Activated CD4-positive, alpha-beta memory T cell treated with anti-CD3 and anti-CD28 coated beads for 36 hours (primary cell): ENCODE results near the gene MUL1. TPM values are rescaled to one million over a fixed set of nuclear protein-coding genes. Genes with fewer than 3 reads are reported as not detected.

Experiments used
- CTCF ChIA-PET: fragments of 350-600 bp; sonication (Branson Sonifier 250); formaldehyde crosslinking; loops from one replicate; lab custom pipeline; 2021; ENCODE audit warnings: antibody characterized with exemption, inconsistent platforms; lab: Charles Lee
- POLR2A ChIA-PET: fragments of 350-600 bp; sonication (Branson Sonifier 250); formaldehyde crosslinking; loops from one replicate; lab custom pipeline; 2021; ENCODE audit warnings: antibody characterized with exemption; lab: Charles Lee
- DNase-seq: peaks from one replicate; pipeline ENCODE4 v3.0.0-alpha.2; 2020
- H3K27ac Mint-ChIP-seq: one replicate; pipeline ENCODE4 v1.8.0; 2021; ENCODE audit warnings: mixed read lengths
- H3K27me3 Mint-ChIP-seq: one replicate; pipeline ENCODE4 v1.8.0; 2021; ENCODE audit warnings: mixed read lengths
- H3K36me3 Mint-ChIP-seq: one replicate; pipeline ENCODE4 v1.8.0; 2021; ENCODE audit warnings: mixed read lengths
- H3K4me1 Mint-ChIP-seq: one replicate; pipeline ENCODE4 v1.8.0; 2021; ENCODE audit warnings: low read depth, mixed read lengths
- H3K4me3 Mint-ChIP-seq: one replicate; pipeline ENCODE4 v1.8.0; 2021; ENCODE audit warnings: mild to moderate bottlenecking, mixed read lengths
- H3K9me3 Mint-ChIP-seq: one replicate; pipeline ENCODE4 v1.8.0; 2021; ENCODE audit warnings: mixed read lengths
- intact Hi-C: fragments of 100-400 bp; cut with micrococcal nuclease; formaldehyde crosslinking; loops from one replicate; pipeline ENCODE4 v1.15.1; 2023
- total RNA-seq, 2 experiments: library from RNA; stranded (reverse); gene quantifications; one replicate each; pipeline ENCODE4 v1.2.3, GENCODE V29; 2021

The MUL1 gene, protein sequence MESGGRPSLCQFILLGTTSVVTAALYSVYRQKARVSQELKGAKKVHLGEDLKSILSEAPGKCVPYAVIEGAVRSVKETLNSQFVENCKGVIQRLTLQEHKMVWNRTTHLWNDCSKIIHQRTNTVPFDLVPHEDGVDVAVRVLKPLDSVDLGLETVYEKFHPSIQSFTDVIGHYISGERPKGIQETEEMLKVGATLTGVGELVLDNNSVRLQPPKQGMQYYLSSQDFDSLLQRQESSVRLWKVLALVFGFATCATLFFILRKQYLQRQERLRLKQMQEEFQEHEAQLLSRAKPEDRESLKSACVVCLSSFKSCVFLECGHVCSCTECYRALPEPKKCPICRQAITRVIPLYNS
- total RNA-seq: 10 to 100 TPM; 16.3 to 16.7 TPM

DNA sequence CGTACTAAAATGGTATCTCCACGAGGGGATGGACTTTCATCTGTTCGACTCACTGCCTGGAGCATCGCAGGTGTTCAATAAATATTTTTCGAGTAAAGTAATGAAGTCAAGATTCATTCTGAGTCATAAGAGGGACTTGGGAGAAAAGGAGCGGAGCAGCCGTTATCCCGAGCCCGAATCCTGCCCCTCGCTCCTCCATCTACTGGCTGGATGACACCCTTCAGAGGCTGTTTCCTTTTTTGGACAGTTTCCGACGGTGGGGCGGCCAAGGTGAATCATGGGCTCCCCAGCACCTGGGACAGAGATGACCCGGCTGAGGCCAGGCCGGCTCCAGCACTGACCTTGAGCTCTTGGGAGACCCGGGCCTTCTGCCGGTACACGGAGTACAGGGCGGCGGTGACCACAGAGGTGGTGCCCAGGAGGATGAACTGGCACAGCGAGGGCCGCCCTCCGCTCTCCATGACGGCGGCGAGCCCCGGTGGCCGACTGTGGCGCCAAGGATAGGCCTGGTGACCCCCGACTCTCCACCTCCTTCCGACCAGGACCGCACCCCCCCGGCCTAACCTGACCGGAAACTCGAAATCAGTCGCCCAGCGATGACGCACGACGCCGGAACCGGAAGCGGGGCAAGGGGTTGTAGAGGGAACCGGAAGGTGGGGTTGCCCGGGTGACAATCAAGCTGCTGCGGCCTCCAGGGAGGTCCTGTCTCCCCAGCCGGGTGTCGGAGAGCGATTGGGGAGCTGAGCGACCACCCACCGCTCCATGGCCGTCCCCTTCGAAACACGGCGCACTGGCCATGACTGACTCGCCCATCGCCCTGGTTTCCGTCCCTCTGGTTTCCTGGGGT is at the start of gene MUL1:
Gene MUL1, minus strand, starts transcription at position 588 of the 847 bp plus-strand sequence. Its CDS starts 127 bp downstream, at position 461.
- Mint-ChIP-seq H3K27me3 (peaks cover under 1% of the 10 kb centered on the region), H3K27ac (peak within 1 kb of the TSS; percentile 78), H3K4me1 (peaks cover 16% of the 10 kb centered on the region), H3K4me3 (peak within 1 kb of the TSS; percentile 89), H3K9me3 (no peaks in the 10 kb centered on the region), H3K36me3 (peaks cover 7% of the 10 kb centered on the region)
- POLR2A ChIA-PET: interaction anchor here (1.0 to 1.8 kb wide), 2 partner anchors 13 to 24 kb away, joined by 3 to 4 read pairs; no protein-coding TSS in a partner anchor
- intact Hi-C loops: loop anchor here (5.0 kb wide), 1 partner anchor 125 kb away; the partner anchor contains the start of gene PINK1
- DNase-seq: peak; percentile 97
- CTCF ChIA-PET: interaction anchor here (1.8 kb wide), 1 partner anchor 13 kb away, joined by 4 read pairs; no protein-coding TSS in a partner anchor

DNA sequence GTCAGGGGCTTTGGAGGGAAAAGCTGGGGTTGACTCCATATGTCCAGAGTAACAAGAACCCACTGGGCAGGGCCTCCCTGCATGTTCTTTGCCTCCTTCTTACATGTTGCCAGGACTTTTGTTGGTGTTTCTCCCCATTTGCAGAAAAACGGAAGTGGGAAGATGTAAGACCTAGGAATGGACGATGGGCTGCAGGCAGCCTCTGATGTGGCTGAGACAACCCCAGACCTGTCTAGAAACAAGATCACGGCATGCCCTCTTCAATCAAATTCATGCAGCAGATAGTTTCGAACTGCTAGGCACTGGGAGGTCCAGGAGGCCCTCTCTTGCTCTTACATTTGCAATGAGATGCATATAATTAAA is 47.8 kb upstream of the MUL1 start:
- H3K4me3 Mint-ChIP-seq: no peak overlapping the region
- peaks cover 33% of the 10 kb centered on the region for H3K27me3 Mint-ChIP-seq
- no peak for DNase-seq
- no peak overlapping the region for H3K27ac Mint-ChIP-seq
- intact Hi-C loops: no loop called here
- H3K9me3 Mint-ChIP-seq: no peaks in the 10 kb centered on the region
- H3K4me1 Mint-ChIP-seq: peaks cover 2% of the 10 kb centered on the region
- H3K36me3 Mint-ChIP-seq: no peaks in the 10 kb centered on the region
- ChIA-PET POLR2A (no interaction called here), CTCF (no interaction called here)

DNA sequence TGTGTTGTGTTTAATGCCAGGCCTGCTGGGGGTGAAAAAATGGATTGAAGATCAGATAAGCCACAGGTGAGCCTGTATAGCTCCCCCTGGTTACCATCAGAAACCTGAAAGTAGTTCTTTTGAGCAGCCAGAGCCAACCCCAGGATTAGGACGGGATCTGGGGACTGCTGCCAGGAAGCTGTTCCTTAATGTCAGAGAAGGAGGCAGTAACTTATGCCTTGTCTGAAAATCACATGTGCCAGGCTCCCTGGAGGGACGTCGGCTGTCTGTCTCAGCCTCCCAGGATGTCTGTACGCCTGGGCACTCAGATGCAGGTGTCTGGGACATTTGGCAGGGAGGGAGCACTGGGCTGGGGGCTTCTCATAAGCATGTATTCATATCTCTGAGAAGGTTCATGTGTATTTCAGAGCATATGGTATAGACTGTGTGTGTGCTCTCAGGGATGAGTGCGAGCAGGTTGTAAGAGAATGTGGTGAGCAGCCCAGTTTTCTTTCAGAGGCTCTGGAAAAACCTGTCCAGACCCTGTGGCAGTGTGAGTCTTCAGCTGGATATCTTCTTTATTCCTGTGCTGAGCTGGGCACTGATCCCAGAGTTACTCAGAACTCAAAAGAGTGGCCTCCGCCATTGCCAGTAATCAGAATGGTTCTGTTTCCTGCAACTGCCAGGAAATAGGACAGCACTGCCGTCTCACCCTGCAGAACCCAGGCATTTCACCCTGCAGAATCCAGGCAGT is 47.2 kb upstream of the MUL1 start:
- POLR2A ChIA-PET: no interaction called here
- Mint-ChIP-seq H3K27me3 (peaks cover 35% of the 10 kb centered on the region), H3K36me3 (no peaks in the 10 kb centered on the region), H3K9me3 (no peaks in the 10 kb centered on the region), H3K27ac (no peak overlapping the region), H3K4me3 (no peak overlapping the region), H3K4me1 (peaks cover 2% of the 10 kb centered on the region)
- CTCF ChIA-PET: no interaction called here
- no peak for DNase-seq
- intact Hi-C loops: no loop called here

DNA sequence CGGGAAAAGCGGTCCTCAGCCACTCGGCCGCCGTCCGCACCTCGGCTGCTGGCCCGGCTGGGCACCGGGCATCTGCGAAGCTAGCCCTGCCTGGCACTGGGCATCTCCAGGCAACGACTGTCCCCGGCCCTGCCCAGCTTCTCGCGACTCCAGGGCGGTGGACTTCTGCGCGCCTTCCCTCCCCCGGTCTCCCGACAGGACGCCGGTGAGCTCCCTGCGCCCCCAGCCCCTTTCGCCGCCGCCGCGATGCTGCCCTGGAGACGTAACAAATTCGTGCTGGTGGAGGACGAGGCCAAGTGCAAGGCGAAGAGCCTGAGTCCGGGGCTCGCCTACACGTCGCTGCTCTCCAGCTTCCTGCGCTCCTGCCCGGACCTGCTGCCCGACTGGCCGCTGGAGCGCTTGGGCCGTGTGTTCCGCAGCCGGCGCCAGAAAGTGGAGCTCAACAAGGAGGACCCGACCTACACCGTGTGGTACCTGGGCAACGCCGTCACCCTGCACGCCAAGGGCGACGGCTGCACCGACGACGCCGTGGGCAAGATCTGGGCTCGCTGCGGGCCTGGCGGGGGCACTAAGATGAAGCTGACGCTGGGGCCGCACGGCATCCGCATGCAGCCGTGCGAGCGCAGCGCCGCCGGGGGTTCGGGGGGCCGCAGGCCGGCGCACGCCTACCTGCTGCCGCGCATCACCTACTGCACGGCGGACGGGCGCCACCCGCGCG is 44.9 kb upstream of the MUL1 start:
- POLR2A ChIA-PET: no interaction called here
- intact Hi-C loops: no loop called here
- DNase-seq: no peak
- H3K9me3 Mint-ChIP-seq: no peaks in the 10 kb centered on the region
- H3K36me3 Mint-ChIP-seq: no peaks in the 10 kb centered on the region
- no peak overlapping the region for H3K27ac Mint-ChIP-seq
- CTCF ChIA-PET: interaction anchor here (2.7 kb wide), 1 partner anchor 22 kb away, joined by 7 read pairs; no protein-coding TSS in a partner anchor
- H3K27me3 Mint-ChIP-seq: peaks cover 35% of the 10 kb centered on the region
- H3K4me3 Mint-ChIP-seq: no peak overlapping the region
- H3K4me1 Mint-ChIP-seq: peaks cover 2% of the 10 kb centered on the region

DNA sequence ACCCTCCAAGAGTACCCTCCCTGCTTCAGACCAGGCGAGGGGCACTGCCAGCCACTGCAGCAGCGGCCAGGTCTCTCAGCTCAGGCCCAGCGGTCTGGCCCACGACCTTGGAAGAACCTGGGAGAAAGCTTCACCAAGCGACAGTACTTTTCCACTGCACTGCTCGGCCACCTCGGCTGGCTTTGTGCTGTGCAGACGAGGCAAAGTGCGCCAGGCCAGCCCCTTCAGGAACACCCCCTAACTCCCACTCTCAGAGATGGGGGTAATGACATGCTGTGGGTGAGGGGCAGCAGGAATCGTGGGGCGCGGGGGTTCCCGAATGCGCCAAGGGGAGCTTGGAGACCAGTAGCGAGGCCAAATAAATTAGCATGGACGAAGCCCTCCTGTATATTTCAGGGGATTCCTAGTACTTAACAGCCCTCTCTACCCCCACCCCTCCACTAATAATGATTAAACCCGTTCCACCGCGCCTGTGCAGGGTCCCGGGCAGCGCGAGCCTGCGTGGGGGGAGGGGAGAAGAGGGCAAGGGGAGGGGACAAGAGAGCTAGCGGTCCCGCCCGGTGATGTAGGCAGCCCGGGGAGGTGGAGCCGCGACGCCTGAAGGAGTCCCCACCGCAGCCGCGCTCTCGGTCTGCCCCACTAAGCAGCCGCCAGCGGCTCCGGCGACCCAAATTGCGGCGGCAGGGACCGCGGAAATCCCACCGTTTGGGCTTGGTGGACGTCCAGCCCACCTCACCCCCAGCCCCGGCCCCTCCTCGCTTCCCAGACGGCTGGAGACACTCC is 44.2 kb upstream of the MUL1 start, which contains the start of gene FAM43B:
Gene FAM43B, plus strand, starts transcription at position 629 of the 783 bp plus-strand sequence. CDS start 401 bp downstream, outside the sequence.
- Mint-ChIP-seq H3K9me3 (no peaks in the 10 kb centered on the region), H3K27ac (no peak within 1 kb of the TSS), H3K27me3 (peaks cover 35% of the 10 kb centered on the region), H3K4me1 (peaks cover 2% of the 10 kb centered on the region), H3K4me3 (no peak within 1 kb of the TSS), H3K36me3 (no peaks in the 10 kb centered on the region)
- ChIA-PET CTCF (interaction anchor here (1.1 to 2.7 kb wide), 2 partner anchors 23 to 82 kb away, joined by 3 to 7 read pairs; no protein-coding TSS in a partner anchor), POLR2A (no interaction called here)
- DNase-seq: no peak
- intact Hi-C loops: no loop called here

DNA sequence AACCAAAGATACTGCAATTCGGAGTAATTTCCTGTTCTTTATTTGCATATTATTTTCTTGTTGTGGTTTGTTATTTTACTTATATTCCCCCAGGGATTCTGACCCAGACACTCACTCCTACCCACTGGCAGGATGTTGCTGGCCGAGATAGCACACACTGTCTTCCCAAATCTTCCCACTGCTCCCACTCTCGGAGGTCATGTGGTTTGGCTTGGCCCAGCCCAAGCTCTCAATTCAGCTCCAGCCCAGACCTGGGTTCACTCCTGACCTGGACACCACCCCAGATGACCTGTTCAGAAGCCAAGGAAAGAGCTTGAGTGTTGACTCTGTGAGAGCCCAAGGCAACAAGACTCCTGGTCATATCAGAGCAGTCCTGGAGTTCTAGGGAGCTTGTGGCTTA is 43.2 kb upstream of the MUL1 start:
- Mint-ChIP-seq H3K27ac (no peak overlapping the region), H3K4me1 (peaks cover 2% of the 10 kb centered on the region), H3K36me3 (no peaks in the 10 kb centered on the region), H3K9me3 (no peaks in the 10 kb centered on the region), H3K27me3 (peaks cover 41% of the 10 kb centered on the region), H3K4me3 (no peak overlapping the region)
- DNase-seq: no peak
- intact Hi-C loops: no loop called here
- ChIA-PET CTCF (interaction anchor here (1.1 to 2.7 kb wide), 2 partner anchors 24 to 83 kb away, joined by 3 to 7 read pairs; no protein-coding TSS in a partner anchor), POLR2A (no interaction called here)

DNA sequence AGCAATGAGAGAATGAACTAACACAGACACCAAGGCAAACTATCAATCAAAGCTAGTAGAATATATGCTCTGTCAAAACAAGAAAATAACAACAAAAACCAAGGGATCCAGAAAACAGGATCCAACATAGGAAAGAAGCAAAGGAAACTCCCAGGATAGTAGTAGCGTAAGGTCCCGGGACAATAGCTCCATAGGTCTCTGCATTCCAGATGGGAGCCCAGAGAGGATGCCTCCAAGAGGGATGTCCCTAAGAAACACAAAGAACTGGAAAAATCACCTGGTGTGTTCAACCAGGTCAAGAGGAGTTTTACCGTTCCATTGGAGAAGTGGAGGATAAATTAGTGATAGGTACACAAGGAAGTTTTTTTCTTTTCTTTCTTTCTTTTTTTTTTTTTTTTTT is 38.7 kb upstream of the MUL1 start:
- H3K36me3 Mint-ChIP-seq: no peaks in the 10 kb centered on the region
- POLR2A ChIA-PET: no interaction called here
- no peaks in the 10 kb centered on the region for H3K9me3 Mint-ChIP-seq
- CTCF ChIA-PET: no interaction called here
- H3K4me3 Mint-ChIP-seq: no peak overlapping the region
- DNase-seq: no peak
- H3K27ac Mint-ChIP-seq: no peak overlapping the region
- H3K4me1 Mint-ChIP-seq: no peaks in the 10 kb centered on the region
- intact Hi-C loops: no loop called here
- peaks cover 29% of the 10 kb centered on the region for H3K27me3 Mint-ChIP-seq

DNA sequence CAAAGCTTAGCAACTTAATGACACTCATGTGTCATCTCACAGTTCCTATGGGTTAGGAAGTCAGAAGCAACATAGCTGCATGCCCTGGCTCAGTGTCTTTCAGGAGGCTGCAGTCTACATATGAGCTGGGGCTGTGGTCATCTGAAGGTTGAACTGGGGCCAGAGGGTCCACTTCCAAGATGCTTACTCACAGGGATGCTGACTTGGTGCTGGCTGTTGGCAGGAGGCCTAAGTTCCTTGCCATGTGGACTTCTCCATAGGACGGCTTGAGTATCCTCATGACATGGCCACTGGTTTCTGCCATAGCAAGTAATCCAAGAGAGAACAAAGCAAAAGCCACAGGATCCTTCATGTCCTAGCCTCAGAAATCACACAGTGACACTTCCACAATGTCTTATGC is 32.3 kb upstream of the MUL1 start:
- Mint-ChIP-seq H3K4me3 (no peak overlapping the region), H3K4me1 (no peaks in the 10 kb centered on the region), H3K27ac (no peak overlapping the region), H3K27me3 (peaks cover 18% of the 10 kb centered on the region), H3K9me3 (no peaks in the 10 kb centered on the region), H3K36me3 (no peaks in the 10 kb centered on the region)
- ChIA-PET CTCF (interaction anchor here (0.6 to 1.2 kb wide), 3 partner anchors 16 to 497 kb away, joined by 3 read pairs; no protein-coding TSS in a partner anchor), POLR2A (no interaction called here)
- intact Hi-C loops: no loop called here
- no peak for DNase-seq

DNA sequence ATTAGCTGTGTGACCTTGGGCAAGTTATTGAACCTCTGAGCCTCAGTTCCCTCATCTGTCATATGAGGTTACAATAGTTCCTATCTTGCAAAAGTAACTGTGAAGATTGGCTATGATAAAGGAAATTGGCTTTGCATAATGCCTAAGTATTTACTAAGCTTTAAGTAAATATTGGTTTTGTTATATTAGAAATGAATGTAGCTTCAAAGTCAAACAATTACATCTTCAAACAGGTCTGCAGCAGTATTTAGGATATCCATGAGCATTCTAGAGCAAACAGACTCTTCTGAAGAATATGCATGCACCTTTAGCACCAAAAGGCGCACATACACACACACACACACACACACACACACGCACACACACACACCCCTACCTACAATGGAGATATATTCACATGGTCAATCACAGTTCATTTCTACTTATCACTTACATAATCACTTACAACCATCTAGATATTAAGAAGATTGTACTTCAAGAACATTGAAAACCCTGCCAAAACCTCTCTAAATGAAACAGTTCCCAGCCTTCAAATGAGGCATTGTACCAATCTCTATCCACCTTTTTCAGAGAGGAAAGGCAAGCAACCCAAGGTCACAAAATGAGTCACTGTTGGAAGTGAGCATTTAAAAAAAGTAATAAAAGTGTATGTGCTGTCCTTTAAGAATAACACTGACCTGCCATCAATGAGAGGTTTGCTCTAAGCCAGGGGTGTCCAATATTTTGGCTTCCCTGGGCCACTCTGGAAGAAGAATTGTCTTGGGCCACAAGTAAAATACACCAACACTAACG is 31.0 kb upstream of the MUL1 start:
- H3K9me3 Mint-ChIP-seq: no peaks in the 10 kb centered on the region

DNA sequence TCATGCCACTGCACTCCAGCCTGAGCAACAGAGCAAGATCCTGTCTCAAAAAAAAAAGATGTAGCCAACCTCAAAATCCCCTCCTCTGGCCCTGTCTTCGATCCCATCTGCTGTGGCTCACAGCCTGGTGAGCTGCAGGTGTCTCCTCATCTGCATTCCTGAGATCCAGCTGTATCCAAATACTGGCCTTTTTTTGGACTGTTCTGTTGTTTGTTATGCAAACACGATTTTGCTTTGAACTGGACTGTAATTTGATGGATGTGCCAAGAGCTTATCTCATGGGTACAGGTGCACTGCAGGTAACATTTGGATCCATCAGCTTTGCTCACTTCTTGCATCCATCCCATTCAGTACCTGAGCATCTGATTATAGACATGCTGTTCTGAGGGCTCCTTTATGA is 30.3 kb upstream of the MUL1 start:
- Mint-ChIP-seq H3K9me3 (no peaks in the 10 kb centered on the region), H3K27ac (no peak overlapping the region), H3K4me3 (no peak overlapping the region), H3K27me3 (peaks cover 27% of the 10 kb centered on the region), H3K36me3 (no peaks in the 10 kb centered on the region), H3K4me1 (no peaks in the 10 kb centered on the region)
- no peak for DNase-seq
- ChIA-PET CTCF (interaction anchor here (0.7 kb wide), 1 partner anchor 431 kb away, joined by 3 read pairs; no protein-coding TSS in a partner anchor), POLR2A (no interaction called here)
- intact Hi-C loops: no loop called here

More for the DNA sequence above, 31.0 kb upstream of the MUL1 start:
- Mint-ChIP-seq H3K27ac (no peak overlapping the region), H3K27me3 (peaks cover 20% of the 10 kb centered on the region), H3K4me3 (no peak overlapping the region), H3K36me3 (no peaks in the 10 kb centered on the region), H3K4me1 (no peaks in the 10 kb centered on the region)
- CTCF ChIA-PET: interaction anchor here (0.7 to 1.2 kb wide), 2 partner anchors 14 to 430 kb away, joined by 3 read pairs; no protein-coding TSS in a partner anchor
- POLR2A ChIA-PET: no interaction called here
- intact Hi-C loops: no loop called here
- DNase-seq: no peak
